Loucy (cell line): ENCODE measurements around the gene ABCA1.
"Not testable (repeated sequence)": the region's sequence is repeated elsewhere in the genome, so short reads cannot be mapped to it uniquely, and the experiment has no call there.

Experiments
- H2AFZ ChIP-seq: fragments of 200-600 bp; sonication (generic); 2 replicates; pipeline ENCODE4 v1.6.0; 2016; ENCODE audit warnings: antibody characterized with exemption, mild to moderate bottlenecking, low read length, moderate library complexity
- H3F3A ChIP-seq: fragments of 200-600 bp; 2 replicates; pipeline ENCODE4 v1.6.0; 2016; ENCODE audit warnings: antibody characterized with exemption, low read depth, mild to moderate bottlenecking
- H3K27me3 ChIP-seq: fragments of 200-600 bp; sonication (generic); 2 replicates; pipeline ENCODE4 v1.6.1; 2014; ENCODE audit warnings: low read length, mild to moderate bottlenecking; ENCODE audit not compliant: insufficient read depth, poor library complexity, severe bottlenecking
- H3K36me3 ChIP-seq: fragments of 200-600 bp; sonication (generic); 2 replicates; pipeline ENCODE4 v1.6.1; 2016; ENCODE audit warnings: low read length; ENCODE audit not compliant: insufficient read depth
- H3K4me1 ChIP-seq: fragments of 200-600 bp; sonication (generic); 2 replicates; pipeline ENCODE4 v1.5.1; 2014; ENCODE audit warnings: low read length, mild to moderate bottlenecking; ENCODE audit not compliant: insufficient read depth, poor library complexity, severe bottlenecking
- H3K4me2 ChIP-seq: fragments of 200-600 bp; sonication (generic); 2 replicates; pipeline ENCODE4 v1.6.0; 2014; ENCODE audit warnings: antibody characterized with exemption, low read length, low read depth, mild to moderate bottlenecking; ENCODE audit not compliant: poor library complexity, severe bottlenecking
- H3K4me3 ChIP-seq: fragments of 200-600 bp; sonication (generic); 2 replicates; pipeline ENCODE4 v1.5.1; 2014; ENCODE audit warnings: low read length, mild to moderate bottlenecking, mixed read lengths; ENCODE audit not compliant: poor library complexity, severe bottlenecking
- H3K79me2 ChIP-seq: fragments of 200-600 bp; sonication (generic); 2 replicates; pipeline ENCODE4 v1.6.1; 2014; ENCODE audit warnings: low read length; ENCODE audit not compliant: insufficient read depth
- H3K9ac ChIP-seq: fragments of 200-600 bp; sonication (generic); 2 replicates; pipeline ENCODE4 v1.6.0; 2014; ENCODE audit warnings: mild to moderate bottlenecking, low read depth, low read length, moderate library complexity; ENCODE audit not compliant: poor library complexity, severe bottlenecking
- H3K9me2 ChIP-seq: fragments of 200-600 bp; sonication (generic); replicated peaks from 2 replicates; pipeline ENCODE4 v1.6.1; 2016; ENCODE audit warnings: low read depth, low read length, mixed read lengths
- H3K9me3 ChIP-seq: fragments of 200-600 bp; sonication (generic); 2 replicates; pipeline ENCODE4 v1.6.1; 2014; ENCODE audit warnings: mild to moderate bottlenecking, antibody characterized with exemption, low read length, low read depth; ENCODE audit not compliant: insufficient read depth
- H4K20me1 ChIP-seq: fragments of 200-600 bp; sonication (generic); 2 replicates; pipeline ENCODE4 v1.6.0; 2014; ENCODE audit warnings: antibody characterized with exemption, low read length, mild to moderate bottlenecking; ENCODE audit not compliant: insufficient read depth, poor library complexity, severe bottlenecking
- EZH2phosphoT487 ChIP-seq: fragments of 200-600 bp; IDR thresholded peaks from 2 replicates; pipeline ENCODE4 v1.6.1; 2018; ENCODE audit warnings: antibody characterized with exemption, mild to moderate bottlenecking, moderate library complexity, borderline replicate concordance
- TF ChIP-seq, protein P1 (sequence below): fragments of 200-600 bp; sonication (generic); conservative IDR thresholded peaks from 2 replicates; pipeline ENCODE4 v1.5.1; 2014; ENCODE audit warnings: mild to moderate bottlenecking, antibody characterized with exemption, low read length

Gene ABCA1

DNA sequence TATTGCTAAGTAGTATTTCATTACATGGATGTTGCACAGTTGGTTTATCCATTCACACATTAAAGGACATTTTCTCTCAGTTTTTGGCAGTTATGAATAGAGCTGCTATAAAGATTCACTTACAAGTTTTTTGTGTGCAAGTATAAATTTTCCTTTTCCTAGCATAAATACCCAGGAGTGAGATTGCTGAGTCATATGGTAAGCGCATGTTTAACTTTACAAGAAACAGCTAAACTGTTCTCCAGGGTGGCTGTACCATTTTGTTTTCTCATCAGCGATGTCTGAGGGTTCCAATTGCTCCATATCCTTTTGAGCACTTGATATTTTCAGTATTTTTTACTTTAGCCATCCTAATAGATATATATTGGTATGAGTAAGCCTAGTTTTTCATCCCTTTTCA is 16.4 kb upstream of the ABCA1 start:
- Histone ChIP-seq H3K27me3 (no peaks in the 10 kb centered on the region), H3K4me1 (peaks cover 4% of the 10 kb centered on the region), H3K9ac (no peak overlapping the region), H3K9me3 (no peaks in the 10 kb centered on the region), H3K4me2 (no peak overlapping the region), H2AFZ (no peak overlapping the region), H4K20me1 (no peaks in the 10 kb centered on the region), H3F3A (no peaks in the 10 kb centered on the region), H3K36me3 (no peaks in the 10 kb centered on the region), H3K9me2 (no peaks in the 10 kb centered on the region), H3K4me3 (no peak overlapping the region), H3K79me2 (no peaks in the 10 kb centered on the region)
- TF ChIP-seq EZH2phosphoT487: no peak

DNA sequence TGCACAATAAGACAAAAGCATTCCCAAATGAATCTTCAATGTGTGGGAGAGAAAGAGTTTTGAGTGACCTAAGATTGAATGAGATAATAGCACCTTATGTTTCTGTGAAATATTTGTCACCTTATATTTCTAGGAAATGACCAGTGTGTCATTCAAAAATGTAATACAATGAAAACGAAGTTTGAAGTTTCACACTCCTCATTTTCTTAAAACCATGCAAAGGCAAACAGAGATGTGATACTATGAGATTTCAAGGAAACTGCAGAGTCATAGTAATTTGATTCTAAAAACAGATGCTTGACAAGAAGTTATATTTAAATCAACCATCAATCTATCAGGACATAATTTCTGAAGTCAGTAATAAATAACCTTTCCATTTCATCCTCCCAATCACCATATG is 13.6 kb upstream of the ABCA1 start:
- Histone ChIP-seq H2AFZ (no peak overlapping the region), H3K79me2 (no peaks in the 10 kb centered on the region), H3K4me1 (peaks cover 8% of the 10 kb centered on the region), H3K9ac (no peak overlapping the region), H3F3A (no peaks in the 10 kb centered on the region), H3K4me3 (no peak overlapping the region), H4K20me1 (no peaks in the 10 kb centered on the region), H3K27me3 (no peaks in the 10 kb centered on the region), H3K36me3 (no peaks in the 10 kb centered on the region), H3K9me3 (no peaks in the 10 kb centered on the region), H3K4me2 (no peak overlapping the region), H3K9me2 (no peaks in the 10 kb centered on the region)
- TF ChIP-seq, protein P1, sequence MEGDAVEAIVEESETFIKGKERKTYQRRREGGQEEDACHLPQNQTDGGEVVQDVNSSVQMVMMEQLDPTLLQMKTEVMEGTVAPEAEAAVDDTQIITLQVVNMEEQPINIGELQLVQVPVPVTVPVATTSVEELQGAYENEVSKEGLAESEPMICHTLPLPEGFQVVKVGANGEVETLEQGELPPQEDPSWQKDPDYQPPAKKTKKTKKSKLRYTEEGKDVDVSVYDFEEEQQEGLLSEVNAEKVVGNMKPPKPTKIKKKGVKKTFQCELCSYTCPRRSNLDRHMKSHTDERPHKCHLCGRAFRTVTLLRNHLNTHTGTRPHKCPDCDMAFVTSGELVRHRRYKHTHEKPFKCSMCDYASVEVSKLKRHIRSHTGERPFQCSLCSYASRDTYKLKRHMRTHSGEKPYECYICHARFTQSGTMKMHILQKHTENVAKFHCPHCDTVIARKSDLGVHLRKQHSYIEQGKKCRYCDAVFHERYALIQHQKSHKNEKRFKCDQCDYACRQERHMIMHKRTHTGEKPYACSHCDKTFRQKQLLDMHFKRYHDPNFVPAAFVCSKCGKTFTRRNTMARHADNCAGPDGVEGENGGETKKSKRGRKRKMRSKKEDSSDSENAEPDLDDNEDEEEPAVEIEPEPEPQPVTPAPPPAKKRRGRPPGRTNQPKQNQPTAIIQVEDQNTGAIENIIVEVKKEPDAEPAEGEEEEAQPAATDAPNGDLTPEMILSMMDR: no peak
- TF ChIP-seq EZH2phosphoT487: no peak

DNA sequence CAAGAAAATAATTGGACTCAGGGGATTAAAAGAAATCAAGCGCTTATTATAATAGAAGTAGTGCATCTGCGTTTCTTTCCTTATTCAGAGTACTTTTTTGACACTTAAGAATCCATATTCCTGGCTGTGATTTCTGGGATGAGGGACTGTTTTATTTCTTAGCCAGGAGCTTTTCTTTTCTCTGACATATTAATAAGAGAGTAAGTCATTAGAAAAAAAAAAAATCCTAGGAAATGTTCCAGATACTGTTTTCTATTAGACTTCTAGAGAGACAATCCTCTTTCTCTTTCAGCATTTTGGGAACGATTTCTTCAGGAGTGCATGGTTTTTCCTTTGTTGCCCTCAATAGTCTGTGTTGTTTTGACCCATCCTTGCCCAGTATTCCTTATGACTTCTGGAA is 8.3 kb upstream of the ABCA1 start:
- H3K9me3 ChIP-seq: no peaks in the 10 kb centered on the region
- no peaks in the 10 kb centered on the region for H3K9me2 ChIP-seq
- H3K4me2 ChIP-seq: peak overlapping the region; percentile 19
- no peak overlapping the region for H3K9ac ChIP-seq
- H3K4me3 ChIP-seq: no peak overlapping the region
- H3K4me1 ChIP-seq: peaks cover 35% of the 10 kb centered on the region
- no peaks in the 10 kb centered on the region for H3K27me3 ChIP-seq
- H3F3A ChIP-seq: peaks cover 10% of the 10 kb centered on the region; the same call in 1 of the 2 replicates
- no peak for TF ChIP-seq EZH2phosphoT487
- TF ChIP-seq, protein P1: no peak
- no peaks in the 10 kb centered on the region for H3K79me2 ChIP-seq
- H4K20me1 ChIP-seq: no peaks in the 10 kb centered on the region
- H3K36me3 ChIP-seq: no peaks in the 10 kb centered on the region
- H2AFZ ChIP-seq: no peak overlapping the region

DNA sequence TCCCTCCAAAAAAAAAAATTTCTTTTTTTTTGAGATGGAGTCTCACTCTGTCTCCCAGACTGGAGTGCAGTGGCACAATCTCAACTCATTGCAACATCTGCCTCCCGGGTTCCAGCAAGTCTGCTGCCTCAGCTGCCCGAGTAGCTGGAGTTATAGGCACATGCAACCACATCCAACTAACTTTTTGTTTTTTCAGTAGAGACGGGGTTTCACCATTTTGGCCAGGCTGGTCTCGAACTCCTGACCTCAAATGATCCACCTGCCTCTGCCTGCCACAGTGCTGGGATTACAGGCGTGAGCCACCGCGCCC is 7.5 kb upstream of the ABCA1 start:
- H3K9me3 ChIP-seq, H4K20me1 ChIP-seq, H2AFZ ChIP-seq, H3K9me2 ChIP-seq, H3K79me2 ChIP-seq, H3K27me3 ChIP-seq, H3K9ac ChIP-seq, H3K36me3 ChIP-seq: not testable (repeated sequence)
- H3K4me1 ChIP-seq: peaks cover 35% of the 10 kb centered on the region
- H3K4me2 ChIP-seq: peak overlapping the region; percentile 43
- H3F3A ChIP-seq: peaks cover 10% of the 10 kb centered on the region; the same call in 1 of the 2 replicates
- peak overlapping the region; percentile 4 for H3K4me3 ChIP-seq
